DMS53 treated with DMSO at 0.1 percent for 48 hours (cell line): Measurements from ENCODE around the gene CLIP3.
"Not testable (repeated sequence)": the region's sequence is repeated elsewhere in the genome, so short reads cannot be mapped to it uniquely, and the experiment has no call there.

Source experiments
- DNase-seq: peaks from one replicate; lab custom pipeline; 2025; ENCODE audit not compliant: unreplicated experiment; lab: John Stamatoyannopoulos, UW

The CLIP3 gene

GRCh38 chr19:36047835-36048234, 15.2 kb upstream of the CLIP3 start:
- DNase-seq: no peak

GRCh38 chr19:36046443-36047050, 13.9 kb upstream of the CLIP3 start:
- no peak for DNase-seq

GRCh38 chr19:36043952-36044351, 11.3 kb upstream of the CLIP3 start:
- no peak for DNase-seq

- no peak for DNase-seq
Observed at GRCh38 chr19:36041831-36042230, 9.2 kb upstream of the CLIP3 start.

GRCh38 chr19:36041092-36041491, 8.4 kb upstream of the CLIP3 start:
- not testable (repeated sequence) for DNase-seq

GRCh38 chr19:36040495-36040894, 7.8 kb upstream of the CLIP3 start:
- DNase-seq: no peak

GRCh38 chr19:36031308-36031707, 1.4 kb downstream of the CLIP3 start:
- no peak for DNase-seq

GRCh38 chr19:36030264-36031148, 2.2 kb downstream of the CLIP3 start:
- DNase-seq: peak; percentile 8

- DNase-seq: no peak
Observed at GRCh38 chr19:36028313-36029041, 4.2 kb downstream of the CLIP3 start.

- DNase-seq: no peak
Observed at GRCh38 chr19:36027696-36028095, 5.0 kb downstream of the CLIP3 start.

GRCh38 chr19:36026091-36026876, 6.4 kb downstream of the CLIP3 start:
- DNase-seq: no peak

- DNase-seq: no peak
Observed at GRCh38 chr19:36025541-36025940, 7.1 kb downstream of the CLIP3 start.

GRCh38 chr19:36023432-36023831, 9.2 kb downstream of the CLIP3 start:
- DNase-seq: no peak

- no peak for DNase-seq
Observed at GRCh38 chr19:36019061-36019670, 13.5 kb downstream of the CLIP3 start.

- DNase-seq: peak; percentile 100
Observed at GRCh38 chr19:36014012-36014924, 18.4 kb downstream of the CLIP3 start, which contains the start of gene ALKBH6. Gene ALKBH6 (minus strand): TSS chr19:36014213. CDS start chr19:36013397, 816 bp downstream.

- DNase-seq: no peak
Observed at GRCh38 chr19:36013280-36014011, 19.2 kb downstream of the CLIP3 start.

GRCh38 chr19:36010402-36010801, 22.3 kb downstream of the CLIP3 start:
- no peak for DNase-seq

GRCh38 chr19:36009633-36010379, 22.9 kb downstream of the CLIP3 start:
- DNase-seq: no peak
